Endothelial cell of umbilical vein (primary cell): Measurements from ENCODE around the gene ENO2. TPM values are rescaled to one million over a fixed set of nuclear protein-coding genes. Genes with fewer than 3 reads are reported as not detected.

Experiments used
- BruUV-seq: library from RNA; stranded (reverse); fragments of 400-500 nt; replicated peaks from 2 replicates; lab custom pipeline; 2021; lab: Mats Ljungman, UMichigan
- CTCF ChIA-PET: fragments of 300-600, 350-600 bp; sonication (Branson Sonifier 250); formaldehyde crosslinking; loops from one replicate; lab custom pipeline; 2021; ENCODE audit warnings: antibody characterized with exemption, inconsistent platforms; lab: Charles Lee
- POLR2A ChIA-PET: fragments of 300-600, 350-600 bp; sonication (Branson Sonifier 250); formaldehyde crosslinking; loops from one replicate; lab custom pipeline; 2021; ENCODE audit warnings: antibody characterized with exemption, inconsistent platforms; lab: Charles Lee
- DNase-seq: peaks from one replicate; pipeline ENCODE4 v3.0.0-alpha.2; 2011; ENCODE audit warnings: low read depth, low spot score
- FAIRE-seq: peaks from 2 replicates; lab custom pipeline; 2011; peaks lifted over from hg19 to GRCh38; lab: Jason Lieb, UNC
- H2AFZ ChIP-seq: 2 replicates; pipeline ENCODE4 v1.6.0; 2012; ENCODE audit warnings: low read depth, low read length, control low read depth, inconsistent platforms
- H3K27ac ChIP-seq: 2 replicates; pipeline ENCODE4 v1.5.1; 2011; ENCODE audit warnings: low read depth, mild to moderate bottlenecking, control low read depth, low read length, moderate library complexity; ENCODE audit not compliant: insufficient read depth
- H3K27me3 ChIP-seq, 2 experiments: 2 replicates each; pipeline versions ENCODE4 v1.6.0 to v1.6.1; 2011; ENCODE audit warnings: low read length in 2 of 2, mixed read lengths in 1 of 2; ENCODE audit not compliant: control insufficient read depth in 2 of 2, insufficient read depth in 2 of 2
- H3K36me3 ChIP-seq, 2 experiments: 2 replicates in 1 of 2; 3 replicates in 1 of 2; pipeline ENCODE4 v1.5.1; 2011; ENCODE audit warnings: low read length in 2 of 2, mild to moderate bottlenecking in 1 of 2, moderate library complexity in 1 of 2; ENCODE audit not compliant: control insufficient read depth in 2 of 2, insufficient read depth in 2 of 2; ENCODE audit errors: extremely low read depth in 1 of 2
- H3K4me1 ChIP-seq: 3 replicates; pipeline ENCODE4 v1.5.1; 2011; ENCODE audit warnings: mild to moderate bottlenecking, low read length; ENCODE audit not compliant: control insufficient read depth, insufficient read depth; ENCODE audit errors: extremely low read depth
- H3K4me2 ChIP-seq: 2 replicates; pipeline ENCODE4 v1.6.1; 2011; ENCODE audit warnings: low read length, control low read depth, mixed read lengths; ENCODE audit not compliant: insufficient read depth
- H3K4me3 ChIP-seq, 3 experiments: fragments of 200-600 bp in 1 of 3; sonication (generic), shearing (Covaris generic) in 1 of 3; replicated peaks in 1 of 3; 2 replicates each; pipeline ENCODE4 v1.5.1; 2011 to 2016; ENCODE audit warnings: control low read depth in 3 of 3, low read length in 3 of 3, mild to moderate bottlenecking in 2 of 3, inconsistent platforms in 1 of 3, low read depth in 1 of 3, moderate library complexity in 1 of 3; ENCODE audit not compliant: insufficient read depth in 1 of 3
- H3K79me2 ChIP-seq: 2 replicates; pipeline ENCODE4 v1.6.0; 2012; ENCODE audit warnings: low read length, inconsistent platforms; ENCODE audit not compliant: control insufficient read depth, insufficient read depth
- H3K9ac ChIP-seq: replicated peaks from 2 replicates; pipeline ENCODE3; 2011; ENCODE audit warnings: low read length, control low read depth; ENCODE audit not compliant: insufficient read depth; ENCODE audit errors: extremely low read depth
- H3K9me1 ChIP-seq: replicated peaks from 3 replicates; pipeline ENCODE4 v1.6.0; 2011; ENCODE audit warnings: mild to moderate bottlenecking, low read length; ENCODE audit not compliant: control insufficient read depth, insufficient read depth; ENCODE audit errors: extremely low read depth
- H3K9me3 ChIP-seq: replicated peaks from 2 replicates; pipeline ENCODE4 v1.5.1; 2012; ENCODE audit warnings: low read length, inconsistent platforms; ENCODE audit not compliant: control insufficient read depth, insufficient read depth
- H4K20me1 ChIP-seq: replicated peaks from 2 replicates; pipeline ENCODE3; 2011; ENCODE audit warnings: mild to moderate bottlenecking, low read length; ENCODE audit not compliant: control insufficient read depth, insufficient read depth; ENCODE audit errors: extremely low read depth
- EZH2 ChIP-seq: IDR thresholded peaks from 2 replicates; pipeline ENCODE4 v1.6.1; 2012; ENCODE audit warnings: borderline replicate concordance, low read depth, mild to moderate bottlenecking, moderate library complexity, low read length, inconsistent platforms; ENCODE audit not compliant: severe bottlenecking
- FOS ChIP-seq: IDR thresholded peaks from 2 replicates; pipeline ENCODE4 v1.6.1; 2011; ENCODE audit warnings: mild to moderate bottlenecking, low read length, moderate library complexity, borderline replicate concordance; ENCODE audit not compliant: insufficient read depth
- GATA2 ChIP-seq: IDR thresholded peaks from 2 replicates; pipeline ENCODE4 v1.7.0; 2011; ENCODE audit warnings: low read depth, mild to moderate bottlenecking, moderate library complexity, mixed read lengths, low read length; ENCODE audit not compliant: insufficient read length, insufficient read depth
- JUN ChIP-seq: IDR thresholded peaks from 2 replicates; pipeline ENCODE4 v1.6.1; 2011; ENCODE audit warnings: borderline replicate concordance, low read depth; ENCODE audit not compliant: insufficient read length, insufficient read depth
- MYC ChIP-seq: IDR thresholded peaks from one replicate; pipeline ENCODE4 v1.6.1; 2011; ENCODE audit warnings: mild to moderate bottlenecking, low read depth, low read length
- POLR2A ChIP-seq: IDR thresholded peaks from 2 replicates; pipeline ENCODE4 v1.6.1; 2012; ENCODE audit warnings: low read depth, mild to moderate bottlenecking, control low read depth, low read length
- POLR2AphosphoS5 ChIP-seq: IDR thresholded peaks from 2 replicates; pipeline ENCODE4 v1.6.1; 2012; ENCODE audit warnings: low read depth, mild to moderate bottlenecking, control low read depth, low read length, moderate library complexity; ENCODE audit not compliant: insufficient read depth
- dilution Hi-C: fragments of 300-500 bp; cut with MboI; formaldehyde crosslinking; loops from one replicate; pipeline ENCODE4 v1.15.0; 2019; ENCODE audit warnings: low sequenced_read_pairs; ENCODE audit not compliant: extremely low pct_ligation_motif_present
- intact Hi-C: fragments of 100-400 bp; cut with micrococcal nuclease; formaldehyde crosslinking; loops from one replicate; pipeline ENCODE4 v1.10.0; 2022
- polyA plus RNA-seq, 4 experiments: library from polyadenylated mRNA; depleted of rRNA in 3 of 4; stranded (reverse) in 3 of 4; unstranded in 1 of 4; fragments of >200 nt; gene quantifications; 2 replicates each; pipeline versions ENCODE4 v1.2.1 to v1.2.3, GENCODE V29; 2011 to 2012; ENCODE audit warnings: missing spikeins in 1 of 4
- total RNA-seq: library from RNA; stranded (reverse); gene quantifications from 2 replicates; pipeline ENCODE4 v1.2.3, GENCODE V29; 2021
- TF ChIP-seq, protein P1 (sequence below): IDR thresholded peaks from 2 replicates; pipeline ENCODE4 v1.6.1; 2011; ENCODE audit not compliant: insufficient read depth, insufficient read length
- TF ChIP-seq, protein P2 (sequence below), 2 donors: IDR thresholded peaks; 1 replicate in 1 of 2; 2 replicates in 1 of 2; pipeline ENCODE4 v1.5.1; 2011; ENCODE audit warnings: low read length in 2 of 2, mild to moderate bottlenecking in 2 of 2, moderate library complexity in 2 of 2, control low read depth in 1 of 2, inconsistent platforms in 1 of 2, low read depth in 1 of 2; ENCODE audit not compliant: insufficient read depth in 1 of 2; ENCODE audit errors: extremely low read depth in 1 of 2

ENO2 gene
- total and polyA plus RNA-seq, 2 donors (not counting 3 experiments of a cell fraction or from before 2014, with no cell fraction given), result 11.4 to 18.6 TPM

DNA sequence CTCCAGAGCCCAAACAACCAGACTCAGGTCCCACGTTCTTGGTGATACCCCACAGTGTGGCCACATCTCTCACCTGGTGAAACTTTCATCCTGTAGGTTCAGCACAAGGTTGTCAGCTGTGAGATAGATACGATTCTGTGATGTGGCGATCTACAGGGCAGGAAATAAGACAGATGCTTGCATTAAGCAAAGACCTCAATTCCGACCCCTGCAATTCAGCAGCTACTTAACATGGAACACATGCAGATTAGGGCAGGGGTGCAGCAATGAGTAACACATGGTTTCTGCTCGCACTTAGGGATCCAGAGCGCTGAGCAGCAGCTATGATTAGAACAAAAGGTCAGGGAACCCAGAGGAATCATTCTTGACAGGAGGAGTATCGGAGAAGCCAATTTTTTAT lies 52.0 kb downstream of the ENO2 start:
- intact Hi-C loops, result no loop called here
- H3K27me3 ChIP-seq, result no peaks in the 10 kb centered on the region
- no peak for TF ChIP-seq FOS
- TF ChIP-seq JUN, result no peak
- TF ChIP-seq GATA2, result no peak
- no peak for TF ChIP-seq EZH2
- TF ChIP-seq POLR2AphosphoS5, result no peak
- TF ChIP-seq MYC, result no peak
- TF ChIP-seq, protein P1, sequence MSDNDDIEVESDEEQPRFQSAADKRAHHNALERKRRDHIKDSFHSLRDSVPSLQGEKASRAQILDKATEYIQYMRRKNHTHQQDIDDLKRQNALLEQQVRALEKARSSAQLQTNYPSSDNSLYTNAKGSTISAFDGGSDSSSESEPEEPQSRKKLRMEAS, result no peak
- no peak for TF ChIP-seq POLR2A
- TF ChIP-seq, protein P2, sequence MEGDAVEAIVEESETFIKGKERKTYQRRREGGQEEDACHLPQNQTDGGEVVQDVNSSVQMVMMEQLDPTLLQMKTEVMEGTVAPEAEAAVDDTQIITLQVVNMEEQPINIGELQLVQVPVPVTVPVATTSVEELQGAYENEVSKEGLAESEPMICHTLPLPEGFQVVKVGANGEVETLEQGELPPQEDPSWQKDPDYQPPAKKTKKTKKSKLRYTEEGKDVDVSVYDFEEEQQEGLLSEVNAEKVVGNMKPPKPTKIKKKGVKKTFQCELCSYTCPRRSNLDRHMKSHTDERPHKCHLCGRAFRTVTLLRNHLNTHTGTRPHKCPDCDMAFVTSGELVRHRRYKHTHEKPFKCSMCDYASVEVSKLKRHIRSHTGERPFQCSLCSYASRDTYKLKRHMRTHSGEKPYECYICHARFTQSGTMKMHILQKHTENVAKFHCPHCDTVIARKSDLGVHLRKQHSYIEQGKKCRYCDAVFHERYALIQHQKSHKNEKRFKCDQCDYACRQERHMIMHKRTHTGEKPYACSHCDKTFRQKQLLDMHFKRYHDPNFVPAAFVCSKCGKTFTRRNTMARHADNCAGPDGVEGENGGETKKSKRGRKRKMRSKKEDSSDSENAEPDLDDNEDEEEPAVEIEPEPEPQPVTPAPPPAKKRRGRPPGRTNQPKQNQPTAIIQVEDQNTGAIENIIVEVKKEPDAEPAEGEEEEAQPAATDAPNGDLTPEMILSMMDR (IDR thresholded peaks at IDR 0.05; ENCODE audit: extremely low read depth in 1 of 2, insufficient read depth in 1 of 2, low read depth in 1 of 2, low read length in 2 of 2), result no peak
- no peak overlapping the region for H3K4me3 ChIP-seq
- H4K20me1 ChIP-seq, result no peaks in the 10 kb centered on the region
- no peak overlapping the region for H3K9ac ChIP-seq
- no peaks in the 10 kb centered on the region for H3K9me1 ChIP-seq
- H3K9me3 ChIP-seq, result no peaks in the 10 kb centered on the region
- dilution Hi-C loops, result no loop called here
- H3K36me3 ChIP-seq, result peaks cover 13 to 30% of the 10 kb centered on the region in 2 experiments
- ChIA-PET CTCF (interaction anchor here (1.6 to 4.0 kb wide), 3 partner anchors 19 to 97 kb away, joined by 5 to 124 read pairs (median 13); partner anchors contain the start of genes C12orf57 and RNU7-1), POLR2A (no interaction called here)
- DNase-seq (no peak), FAIRE-seq (no peak)
- no TSS peak for BruUV-seq
- no peak overlapping the region for H3K27ac ChIP-seq
- peaks cover 37% of the 10 kb centered on the region for H3K79me2 ChIP-seq
- peaks cover 23% of the 10 kb centered on the region for H3K4me1 ChIP-seq
- H2AFZ ChIP-seq, result no peak overlapping the region
- no peak overlapping the region for H3K4me2 ChIP-seq
